ENCODE measurements around the gene ACVR1B. TPM values are rescaled to one million over a fixed set of nuclear protein-coding genes. Genes with fewer than 3 reads are reported as not detected.

ACVR1B gene
- total and polyA plus RNA-seq, 9 of the 15 experiments (the other 6 are each of a cell fraction or from before 2014, with no cell fraction given), result 0.97 to 15.1 (median 6.8) TPM

- TF ChIP-seq TRIM24 (IDR thresholded peaks at IDR 0.05) (no peak), TAL1 (IDR thresholded peaks at IDR 0.05) (no peak), ARID3A (IDR thresholded peaks at IDR 0.05; ENCODE audit: borderline replicate concordance, low read depth, low read length) (no peak), MEIS2 (IDR thresholded peaks at IDR 0.05; ENCODE audit: partially characterized antibody) (no peak), VEZF1 (CRISPR knock-in tag; IDR thresholded peaks at IDR 0.05) (peak; percentile 95), CLOCK (CRISPR knock-in tag; IDR thresholded peaks at IDR 0.05; ENCODE audit: borderline replicate concordance) (no peak), ZNF696 (CRISPR knock-in tag; conservative IDR thresholded peaks at IDR 0.05) (no peak), ZNF197 (CRISPR knock-in tag; IDR thresholded peaks at IDR 0.05; ENCODE audit: low read depth) (peak; percentile 95), FOXJ3 (CRISPR knock-in tag; IDR thresholded peaks at IDR 0.05) (no peak), PRDM10 (IDR thresholded peaks at IDR 0.05; ENCODE audit: partially characterized antibody) (no peak), ZBTB1 (CRISPR knock-in tag; IDR thresholded peaks at IDR 0.05; ENCODE audit: borderline replicate concordance, low read depth) (no peak), THAP7 (CRISPR knock-in tag; IDR thresholded peaks at IDR 0.05) (no peak), HCFC1 (IDR thresholded peaks at IDR 0.05; ENCODE audit: low read depth, low read length) (no peak), HSF4 (CRISPR knock-in tag; IDR thresholded peaks at IDR 0.05; ENCODE audit: borderline replicate concordance) (no peak), ZNF699 (CRISPR knock-in tag; IDR thresholded peaks at IDR 0.05; ENCODE audit: insufficient replicate concordance) (no peak), POLR3G (IDR thresholded peaks at IDR 0.05; ENCODE audit: extremely low read depth, insufficient read length, insufficient replicate concordance) (no peak), E2F3 (CRISPR knock-in tag; IDR thresholded peaks at IDR 0.05) (no peak), ZC3H4 (CRISPR knock-in tag; IDR thresholded peaks at IDR 0.05; ENCODE audit: borderline replicate concordance) (no peak)
These were observed at the start of gene ACVR1B (continued) for GRCh38 chr12:51951199-51951842.
